GM03348 (cell line): Measurements from ENCODE around the gene EXTL2.
"Not testable (repeated sequence)": the region's sequence is repeated elsewhere in the genome, so short reads cannot be mapped to it uniquely, and the experiment has no call there.

Source experiments
- DNase-seq: peaks from one replicate; pipeline ENCODE4 v3.0.0; 2012; ENCODE audit warnings: low spot score

EXTL2 gene

GRCh38 chr1:100902365-100902764 lies 7.7 kb upstream of the EXTL2 start:
- DNase-seq: no peak

DNA sequence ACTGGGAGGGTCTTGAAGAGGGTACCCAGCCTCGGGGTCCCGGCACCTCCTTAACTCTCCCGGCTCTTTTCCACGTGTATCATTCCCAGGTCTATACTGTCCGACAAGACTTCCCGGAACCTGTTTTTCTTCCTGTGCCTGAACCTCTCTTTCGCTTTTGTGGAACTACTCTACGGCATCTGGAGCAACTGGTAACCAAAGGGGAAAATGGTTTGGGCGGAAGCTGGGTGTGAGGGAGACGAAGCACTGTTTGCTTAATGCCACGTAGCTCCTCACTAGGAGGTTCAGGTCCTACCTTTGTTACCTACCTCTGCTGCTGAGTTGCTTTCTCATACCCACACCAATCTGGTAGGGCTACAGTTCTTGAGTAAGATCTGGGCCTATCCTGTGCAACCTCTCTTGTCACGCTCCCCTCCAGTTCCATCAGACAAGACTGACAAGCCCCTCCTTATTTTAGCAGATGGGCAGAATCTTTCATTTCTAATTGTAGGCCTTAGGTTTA lies 1.9 kb upstream of the EXTL2 start:
- peak; percentile 46 for DNase-seq

GRCh38 chr1:100895540-100896480 lies 1.2 kb upstream of the EXTL2 start, which contains the start of gene SLC30A7:
Gene SLC30A7, plus strand, starts transcription at chr1:100896090. Its CDS starts 173 bp downstream, at chr1:100896263.
- DNase-seq: peak; percentile 97

DNA sequence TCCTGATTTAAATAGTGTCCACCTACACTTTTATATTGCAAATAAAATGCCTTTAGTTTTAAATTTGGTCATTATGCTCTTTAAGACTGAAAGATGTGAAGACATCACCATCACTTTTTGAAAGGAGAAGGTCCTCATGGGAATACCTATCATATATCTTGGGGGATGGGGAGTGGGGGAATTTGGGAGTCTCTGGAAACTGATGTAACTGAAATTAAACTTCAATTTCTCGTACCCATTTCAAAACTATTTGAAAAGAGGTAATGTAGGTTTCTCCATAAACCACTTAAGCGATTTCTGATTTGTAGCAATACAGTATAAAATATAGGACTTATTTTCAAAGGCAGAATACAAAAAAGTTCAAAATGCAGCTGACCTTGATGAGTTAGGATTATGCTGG lies 924 bp downstream of the EXTL2 start:
- DNase-seq: no peak

DNA sequence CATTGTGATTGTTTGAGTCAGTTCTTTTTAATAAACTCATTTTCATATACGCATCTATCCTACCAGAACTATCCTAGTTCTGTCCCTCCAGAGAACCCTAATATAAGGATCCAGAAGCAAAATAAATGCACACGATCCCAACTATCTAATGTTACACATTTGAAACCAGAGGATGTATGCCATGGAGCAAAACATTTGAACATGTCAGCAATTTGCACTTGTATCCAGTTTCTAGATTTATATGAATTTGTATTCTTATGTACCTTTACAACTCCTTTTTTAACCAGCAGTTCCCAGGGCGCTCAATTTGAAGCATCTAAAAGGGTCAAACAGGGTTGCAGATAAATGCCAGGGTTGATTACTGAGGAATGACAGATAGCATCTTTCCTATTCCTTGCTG lies 2.1 kb downstream of the EXTL2 start:
- no peak for DNase-seq

DNA sequence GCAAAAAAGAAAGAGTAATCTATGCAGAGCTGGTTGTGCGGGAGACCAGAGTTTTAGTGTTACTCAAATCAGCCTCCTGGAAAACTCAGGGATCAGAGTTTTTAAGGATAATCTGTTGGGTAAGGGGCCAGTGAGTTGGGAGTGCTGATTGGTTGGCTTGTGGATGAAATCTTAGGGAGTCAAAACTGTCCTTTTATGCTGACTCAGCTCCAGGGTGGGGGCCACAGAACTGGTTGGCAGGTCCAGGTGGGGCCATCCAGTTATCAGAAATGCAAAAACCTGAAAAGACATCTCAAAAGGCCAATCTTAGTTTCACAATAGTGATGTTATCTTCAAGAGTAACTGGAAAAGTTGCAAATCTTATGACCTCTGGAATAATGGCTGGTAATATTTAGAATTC lies 3.3 kb downstream of the EXTL2 start:
- DNase-seq: no peak

DNA sequence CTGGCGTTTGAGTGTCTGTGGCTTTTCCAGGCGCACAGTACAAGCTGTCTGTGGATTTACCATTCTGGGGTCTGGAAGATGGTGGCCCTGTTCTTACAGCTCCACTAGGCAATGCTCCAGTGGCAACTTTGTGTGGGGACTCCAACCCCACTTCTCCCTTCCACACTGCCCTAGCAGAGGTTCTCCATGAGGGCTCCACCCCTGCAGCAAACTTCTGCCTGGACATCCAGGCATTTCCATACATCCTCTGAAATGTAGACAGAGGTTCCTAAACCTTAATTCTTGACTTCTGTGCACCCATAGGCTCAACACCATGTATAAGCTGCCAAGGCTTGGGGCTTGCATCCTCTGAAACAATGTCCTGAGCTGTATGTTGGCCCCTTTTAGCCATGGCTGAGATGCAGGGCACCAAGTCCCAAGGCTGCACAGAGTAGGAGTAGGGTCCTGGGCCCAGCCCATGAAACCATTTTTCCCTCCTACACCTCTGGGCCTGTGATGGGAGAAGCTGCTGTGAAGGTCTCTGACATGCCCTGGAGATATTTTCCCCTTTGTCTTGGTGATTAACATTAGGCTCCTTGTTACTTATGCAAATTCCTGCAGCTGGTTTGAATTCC lies 4.7 kb downstream of the EXTL2 start:
- DNase-seq: not testable (repeated sequence)

DNA sequence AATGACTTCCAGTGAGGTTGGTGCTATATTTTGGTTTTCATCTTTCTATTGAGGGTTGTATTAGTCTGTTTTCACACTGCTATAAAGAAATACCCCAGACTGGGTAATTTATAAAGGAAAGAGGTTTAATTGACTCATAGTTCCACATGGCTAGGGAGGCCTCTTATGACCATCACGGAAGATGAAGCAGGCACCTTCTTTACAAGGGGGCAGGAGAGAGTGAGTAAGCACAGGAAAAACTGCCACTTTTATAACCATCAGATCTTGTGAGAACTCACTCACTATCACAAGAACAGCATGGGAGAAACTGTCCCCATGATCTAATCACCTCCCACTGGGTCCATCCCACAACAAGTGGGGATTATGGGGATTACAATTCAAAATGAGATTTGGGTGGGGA lies 5.6 kb downstream of the EXTL2 start:
- not testable (repeated sequence) for DNase-seq

DNA sequence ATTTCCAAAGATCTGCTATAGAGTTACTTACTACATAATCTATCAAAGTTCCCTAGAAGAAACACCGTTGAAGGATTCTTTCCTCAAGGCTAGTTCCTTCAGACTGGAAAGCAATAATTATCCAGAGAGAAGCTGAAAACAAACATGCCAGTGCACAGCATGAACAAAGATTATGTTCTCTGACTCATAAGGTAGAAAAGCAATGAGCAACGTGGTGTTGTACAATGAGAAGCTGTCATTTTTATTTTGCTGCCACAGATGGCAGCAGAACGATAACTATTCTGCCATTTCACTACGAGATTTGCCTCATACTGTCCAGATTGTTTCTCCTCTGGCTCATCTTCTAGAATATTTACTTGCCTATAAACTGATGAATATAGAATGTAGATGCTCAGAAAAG lies 10.7 kb downstream of the EXTL2 start:
- peak; percentile 13 for DNase-seq

- no peak for DNase-seq
These were observed 11.9 kb downstream of the EXTL2 start for GRCh38 chr1:100882698-100883097.

GRCh38 chr1:100881687-100882086 lies 13.0 kb downstream of the EXTL2 start:
- no peak for DNase-seq

GRCh38 chr1:100879422-100879821 lies 15.2 kb downstream of the EXTL2 start:
- no peak for DNase-seq

DNA sequence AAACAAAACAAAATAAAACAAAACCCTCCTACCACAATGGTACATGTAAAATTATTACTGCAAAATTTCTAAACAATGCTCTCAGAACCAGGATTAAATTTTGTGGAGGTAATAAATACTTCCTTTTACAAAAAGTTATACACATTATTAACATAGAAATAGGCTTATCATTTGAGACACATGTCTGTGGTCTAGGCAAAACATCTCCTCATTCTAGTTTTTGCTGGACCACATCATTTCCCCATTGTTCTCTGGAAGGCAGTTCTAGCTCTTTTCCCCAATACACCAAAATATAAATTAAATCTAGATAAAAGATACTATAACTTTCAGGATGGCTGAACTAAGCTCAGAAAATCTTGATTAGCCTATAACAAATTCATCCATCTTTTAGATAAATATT lies 18.4 kb downstream of the EXTL2 start:
- DNase-seq: no peak

DNA sequence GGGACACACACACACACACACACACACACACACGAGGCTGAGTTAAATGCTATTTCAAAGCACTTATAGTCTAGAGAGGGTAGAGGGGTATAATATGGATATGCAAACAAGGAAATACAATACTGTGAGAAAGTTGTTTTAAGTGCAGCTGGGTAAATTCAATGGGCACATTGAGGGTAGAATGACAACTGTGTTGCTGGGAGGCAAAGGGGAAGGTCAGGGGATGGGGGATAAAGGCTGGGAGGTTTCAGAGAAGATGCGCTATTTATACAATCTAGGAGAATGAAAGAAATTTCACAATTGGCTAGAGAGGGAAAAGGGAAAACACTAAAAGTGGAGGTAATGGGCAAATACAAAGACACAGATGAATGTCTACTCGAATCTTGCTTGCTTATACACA lies 19.4 kb downstream of the EXTL2 start:
- DNase-seq: no peak

DNA sequence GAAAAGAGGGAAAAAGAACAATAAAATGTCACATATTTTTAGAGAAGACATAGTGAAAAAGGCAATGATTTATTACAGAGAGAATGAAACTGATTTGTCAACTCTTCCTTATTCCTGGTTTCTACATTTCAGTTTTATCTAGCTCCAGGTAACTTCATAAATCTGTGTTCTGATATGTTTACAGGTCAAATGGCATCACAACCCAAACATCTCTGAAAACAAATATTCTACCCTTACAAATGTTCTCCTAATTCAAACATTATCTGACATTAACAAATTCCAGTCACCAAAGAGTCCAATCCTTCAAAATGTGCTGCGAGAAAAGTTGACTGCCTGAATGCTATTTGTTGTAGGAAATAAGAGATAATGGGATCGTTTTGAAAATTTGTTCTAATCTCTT lies 20.2 kb downstream of the EXTL2 start:
- DNase-seq: no peak

DNA sequence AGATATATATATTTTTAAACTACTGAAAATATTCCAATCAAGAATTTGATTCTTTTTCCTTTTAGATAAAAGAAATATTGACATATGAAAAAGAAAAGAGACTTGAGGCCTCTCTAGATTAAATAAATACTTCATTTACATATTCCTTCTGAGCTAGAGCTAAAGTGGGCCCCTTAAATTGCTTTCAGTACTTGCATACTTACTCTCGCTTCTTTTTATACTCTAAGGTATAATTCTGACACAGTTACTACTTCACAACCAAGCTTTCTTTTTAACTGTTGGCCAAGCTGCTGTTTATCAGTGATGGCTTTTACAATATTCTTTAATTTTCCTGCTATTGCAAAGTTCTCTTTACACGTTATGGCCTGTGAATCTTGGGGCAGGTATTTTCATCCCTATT lies 24.6 kb downstream of the EXTL2 start:
- no peak for DNase-seq

- peak; percentile 18 for DNase-seq
These were observed 26.2 kb downstream of the EXTL2 start for GRCh38 chr1:100868364-100868995.

GRCh38 chr1:100866901-100867206 lies 27.8 kb downstream of the EXTL2 start:
- DNase-seq: no peak

- DNase-seq: peak; percentile 35
These were observed 28.4 kb downstream of the EXTL2 start for GRCh38 chr1:100866041-100866900.

DNA sequence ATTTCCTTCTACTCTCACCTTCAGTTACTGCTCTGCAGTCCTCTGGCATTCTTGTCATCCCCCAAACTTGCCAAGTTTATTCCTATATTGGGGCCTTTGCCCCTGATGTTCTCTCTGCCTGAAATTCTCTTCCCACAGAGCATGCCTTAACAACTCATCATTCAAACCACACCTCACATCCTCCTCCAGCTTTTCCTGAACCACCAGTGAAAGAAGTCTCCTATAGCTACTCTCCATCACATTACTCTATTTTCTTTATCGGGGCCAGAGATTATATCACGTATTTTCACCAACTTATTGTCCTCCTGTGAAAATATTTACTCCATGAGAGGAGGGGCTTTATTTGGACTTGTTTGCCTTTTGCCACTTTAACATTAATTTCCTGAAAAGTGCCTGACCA lies 32.1 kb downstream of the EXTL2 start:
- peak; percentile 72 for DNase-seq

- peak; percentile 20 for DNase-seq
These were observed 33.3 kb downstream of the EXTL2 start for GRCh38 chr1:100861379-100861778.
